SH-SY5Y (cell line): Measurements from ENCODE around the gene HAO2.

Experiments
- GATA2 ChIP-seq: IDR thresholded peaks from 2 replicates; pipeline ENCODE4 v1.6.1; 2011; ENCODE audit warnings: mild to moderate bottlenecking, low read depth, low read length
- GATA3 ChIP-seq: IDR thresholded peaks from 2 replicates; pipeline ENCODE4 v1.6.1; 2011; ENCODE audit warnings: low read depth, mild to moderate bottlenecking, low read length, moderate library complexity

HAO2 gene

GRCh38 chr1:119368554-119368953 is at the start of gene HAO2:
HAO2 (plus strand) TSS chr1:119368785; CDS start chr1:119381086, 12,301 bp downstream.
- no peak for TF ChIP-seq GATA2
- no peak for TF ChIP-seq GATA3

- no peak for TF ChIP-seq GATA2
- TF ChIP-seq GATA3: no peak
These were observed 48.5 kb upstream of the HAO2 start for GRCh38 chr1:119320100-119320499.

- TF ChIP-seq GATA2 (no peak), GATA3 (no peak)
These were observed 46.7 kb upstream of the HAO2 start for GRCh38 chr1:119321666-119322419.

- no peak for TF ChIP-seq GATA3
- TF ChIP-seq GATA2: no peak
These were observed 45.2 kb upstream of the HAO2 start for GRCh38 chr1:119323216-119323982.

GRCh38 chr1:119324198-119324597 is 44.4 kb upstream of the HAO2 start:
- TF ChIP-seq GATA3 (no peak), GATA2 (no peak)

GRCh38 chr1:119326251-119326650 is 42.3 kb upstream of the HAO2 start:
- no peak for TF ChIP-seq GATA3

GRCh38 chr1:119327094-119327449 is 41.5 kb upstream of the HAO2 start:
- TF ChIP-seq GATA3 (no peak), GATA2 (no peak)

- TF ChIP-seq GATA2 (no peak), GATA3 (no peak)
These were observed 41.0 kb upstream of the HAO2 start for GRCh38 chr1:119327450-119328155.

GRCh38 chr1:119329541-119330461 is 38.8 kb upstream of the HAO2 start:
- TF ChIP-seq GATA3 (no peak), GATA2 (no peak)

GRCh38 chr1:119330466-119331189 is 38.0 kb upstream of the HAO2 start:
- TF ChIP-seq GATA2 (no peak), GATA3 (no peak)

- no peak for TF ChIP-seq GATA3
- no peak for TF ChIP-seq GATA2
These were observed 37.4 kb upstream of the HAO2 start for GRCh38 chr1:119331190-119331515.

- TF ChIP-seq GATA3 (no peak), GATA2 (no peak)
These were observed 36.7 kb upstream of the HAO2 start for GRCh38 chr1:119331915-119332314.

GRCh38 chr1:119332622-119333021 is 36.0 kb upstream of the HAO2 start:
- TF ChIP-seq GATA2: no peak
- TF ChIP-seq GATA3: no peak
